ENCODE data around the gene PROX1.

GRCh38 chr1:213986020-213986924 is 1.5 kb upstream of the PROX1 start:
- no peak for TF ChIP-seq CTCF (IDR thresholded peaks at IDR 0.05)
- TF ChIP-seq EP300 (IDR thresholded peaks at IDR 0.05): no peak
- no peak for TF ChIP-seq POLR2A (IDR thresholded peaks at IDR 0.05)
